Fibroblast of the aortic adventitia (primary cell): ENCODE measurements around the gene SLC10A6. TPM values are rescaled to one million over a fixed set of nuclear protein-coding genes. Genes with fewer than 3 reads are reported as not detected.

Experiments used
- DNase-seq: peaks from one replicate; pipeline ENCODE4 v3.0.0-alpha.2; 2010; ENCODE audit warnings: low read depth
- H3K4me3 ChIP-seq: 2 replicates; pipeline ENCODE4 v1.5.1; 2011; ENCODE audit warnings: low read depth, mild to moderate bottlenecking, control low read depth, low read length, moderate library complexity
- total RNA-seq: library from RNA; depleted of rRNA; stranded (reverse); fragments of >200 nt; gene quantifications from 2 replicates; pipeline ENCODE4 v1.2.3, GENCODE V29; 2012; ENCODE audit warnings: low replicate concordance
- TF ChIP-seq, protein P1 (sequence below): IDR thresholded peaks from 2 replicates; pipeline ENCODE4 v1.5.1; 2011; ENCODE audit warnings: mild to moderate bottlenecking, low read length, control low read depth, inconsistent platforms; ENCODE audit not compliant: insufficient read depth

Gene SLC10A6
- total RNA-seq, 1 donor, result 0.18 TPM

DNA sequence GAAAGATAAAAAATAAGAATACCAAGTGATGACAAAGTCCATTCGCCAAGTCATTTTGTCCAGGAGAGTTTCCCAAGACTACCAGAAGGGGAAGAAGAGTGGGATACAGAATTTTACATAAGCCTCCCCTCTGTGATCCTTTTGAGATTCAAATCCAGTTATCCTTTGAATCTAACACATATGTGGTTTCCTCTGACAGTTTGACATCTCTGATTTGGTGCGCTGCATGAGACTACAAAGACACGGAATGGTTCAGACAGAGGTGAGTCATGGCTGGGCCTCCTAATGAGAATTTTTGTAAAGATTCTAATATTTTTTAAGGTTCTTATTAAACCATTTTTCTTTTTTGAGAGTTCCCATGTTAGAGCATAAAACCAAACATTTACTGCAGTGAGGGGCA, 38.3 kb downstream of the SLC10A6 start:
- TF ChIP-seq, protein P1, sequence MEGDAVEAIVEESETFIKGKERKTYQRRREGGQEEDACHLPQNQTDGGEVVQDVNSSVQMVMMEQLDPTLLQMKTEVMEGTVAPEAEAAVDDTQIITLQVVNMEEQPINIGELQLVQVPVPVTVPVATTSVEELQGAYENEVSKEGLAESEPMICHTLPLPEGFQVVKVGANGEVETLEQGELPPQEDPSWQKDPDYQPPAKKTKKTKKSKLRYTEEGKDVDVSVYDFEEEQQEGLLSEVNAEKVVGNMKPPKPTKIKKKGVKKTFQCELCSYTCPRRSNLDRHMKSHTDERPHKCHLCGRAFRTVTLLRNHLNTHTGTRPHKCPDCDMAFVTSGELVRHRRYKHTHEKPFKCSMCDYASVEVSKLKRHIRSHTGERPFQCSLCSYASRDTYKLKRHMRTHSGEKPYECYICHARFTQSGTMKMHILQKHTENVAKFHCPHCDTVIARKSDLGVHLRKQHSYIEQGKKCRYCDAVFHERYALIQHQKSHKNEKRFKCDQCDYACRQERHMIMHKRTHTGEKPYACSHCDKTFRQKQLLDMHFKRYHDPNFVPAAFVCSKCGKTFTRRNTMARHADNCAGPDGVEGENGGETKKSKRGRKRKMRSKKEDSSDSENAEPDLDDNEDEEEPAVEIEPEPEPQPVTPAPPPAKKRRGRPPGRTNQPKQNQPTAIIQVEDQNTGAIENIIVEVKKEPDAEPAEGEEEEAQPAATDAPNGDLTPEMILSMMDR, result no peak
- no peak for DNase-seq

DNA sequence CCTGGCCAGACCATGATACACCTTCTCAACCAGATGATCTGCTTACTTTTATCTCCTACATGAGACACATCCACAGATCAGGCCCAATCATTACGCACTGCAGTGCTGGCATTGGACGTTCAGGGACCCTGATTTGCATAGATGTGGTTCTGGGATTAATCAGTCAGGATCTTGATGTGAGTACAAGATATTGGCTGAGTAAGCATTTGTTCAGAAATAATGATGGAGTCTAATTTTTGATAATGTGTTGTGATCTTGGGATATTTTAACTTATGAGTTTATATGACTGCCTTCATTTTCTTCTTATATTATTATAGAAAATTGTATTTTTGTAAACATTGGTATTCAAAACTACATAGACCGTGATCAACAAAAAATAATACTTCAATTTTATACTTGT, 39.4 kb downstream of the SLC10A6 start:
- TF ChIP-seq, protein P1, result no peak
- no peak overlapping the region for H3K4me3 ChIP-seq
- DNase-seq, result no peak

More for the DNA sequence above, 38.3 kb downstream of the SLC10A6 start:
- H3K4me3 ChIP-seq, result no peak overlapping the region

- TF ChIP-seq, protein P1, result no peak
- no peak for DNase-seq
- H3K4me3 ChIP-seq, result no peak overlapping the region
Measured at GRCh38 chr4:86791126-86791525, 58.1 kb downstream of the SLC10A6 start.

- TF ChIP-seq, protein P1, result no peak
- DNase-seq, result no peak
- H3K4me3 ChIP-seq, result no peak overlapping the region
Measured at GRCh38 chr4:86788826-86789225, 60.4 kb downstream of the SLC10A6 start.

GRCh38 chr4:86778175-86778574, 71.0 kb downstream of the SLC10A6 start:
- TF ChIP-seq, protein P1, result no peak
- no peak overlapping the region for H3K4me3 ChIP-seq
- no peak for DNase-seq

GRCh38 chr4:86775061-86775460, 74.1 kb downstream of the SLC10A6 start:
- no peak for DNase-seq
- H3K4me3 ChIP-seq, result no peak overlapping the region
- TF ChIP-seq, protein P1, result no peak

Other genes starting within 250 kb of the SLC10A6 start
- 0.81 TPM in 1 of 2 replicates, not detected in the other for gene C4orf36, start 43.0 kb upstream of the SLC10A6 start, total RNA-seq
- gene AFF1, start 85.6 kb upstream of the SLC10A6 start, total RNA-seq, result 21.9 and 41.9 TPM in 2 replicates